NT2/D1 (cell line): ENCODE data around the gene ME1.

Source experiments
- DNase-seq: peaks from one replicate; pipeline ENCODE4 v3.0.0-alpha.2; 2011; ENCODE audit warnings: low read depth, low spot score
- H3K27me3 ChIP-seq: 2 replicates; pipeline ENCODE4 v1.6.0; 2011; ENCODE audit warnings: mild to moderate bottlenecking; ENCODE audit not compliant: insufficient read length, insufficient read depth
- H3K36me3 ChIP-seq: 2 replicates; pipeline ENCODE4 v1.6.1; 2011; ENCODE audit warnings: mild to moderate bottlenecking, low read length, mixed read lengths; ENCODE audit not compliant: insufficient read depth, insufficient read length
- H3K4me1 ChIP-seq: 2 replicates; pipeline ENCODE4 v1.5.1; 2011; ENCODE audit not compliant: insufficient read depth, insufficient read length
- H3K4me3 ChIP-seq: 2 replicates; pipeline ENCODE4 v1.5.1; 2011; ENCODE audit warnings: low read depth; ENCODE audit not compliant: insufficient read length
- H3K9ac ChIP-seq: 2 replicates; pipeline ENCODE4 v1.6.0; 2011; ENCODE audit warnings: low read depth; ENCODE audit not compliant: insufficient read length
- H3K9me3 ChIP-seq: 2 replicates; pipeline ENCODE4 v1.5.1; 2011; ENCODE audit warnings: mild to moderate bottlenecking, low read length; ENCODE audit not compliant: insufficient read depth
- SUZ12 ChIP-seq: IDR thresholded peaks from 2 replicates; pipeline ENCODE4 v1.6.1; 2011; ENCODE audit not compliant: insufficient read length, insufficient read depth; ENCODE audit errors: extremely low read depth
- YY1 ChIP-seq: IDR thresholded peaks from 2 replicates; pipeline ENCODE4 v1.6.1; 2011; ENCODE audit not compliant: insufficient read length, insufficient read depth
- ZNF274 ChIP-seq: IDR thresholded peaks from 2 replicates; pipeline ENCODE4 v1.6.1; 2011; ENCODE audit warnings: mild to moderate bottlenecking, low read depth, low read length

ME1 gene

GRCh38 chr6:83443516-83443915, 12.7 kb upstream of the ME1 start:
- no peak overlapping the region for H3K9ac ChIP-seq
- no peak for DNase-seq
- H3K27me3 ChIP-seq: no peaks in the 10 kb centered on the region
- H3K4me3 ChIP-seq: no peak overlapping the region
- no peaks in the 10 kb centered on the region for H3K36me3 ChIP-seq
- H3K9me3 ChIP-seq: no peaks in the 10 kb centered on the region
- no peak for TF ChIP-seq YY1
- H3K4me1 ChIP-seq: no peaks in the 10 kb centered on the region

GRCh38 chr6:83442752-83443151, 11.9 kb upstream of the ME1 start:
- TF ChIP-seq YY1 (no peak), ZNF274 (no peak), SUZ12 (no peak)
- Histone ChIP-seq H3K9me3 (no peaks in the 10 kb centered on the region), H3K9ac (no peak overlapping the region), H3K4me3 (no peak overlapping the region), H3K36me3 (no peaks in the 10 kb centered on the region), H3K4me1 (no peaks in the 10 kb centered on the region), H3K27me3 (no peaks in the 10 kb centered on the region)
- DNase-seq: no peak

GRCh38 chr6:83439201-83439600, 8.3 kb upstream of the ME1 start:
- Histone ChIP-seq H3K9ac (no peak overlapping the region), H3K27me3 (no peaks in the 10 kb centered on the region), H3K36me3 (no peaks in the 10 kb centered on the region), H3K4me1 (no peaks in the 10 kb centered on the region), H3K4me3 (no peak overlapping the region), H3K9me3 (no peaks in the 10 kb centered on the region)
- TF ChIP-seq SUZ12 (no peak), ZNF274 (no peak), YY1 (no peak)
- no peak for DNase-seq

DNA sequence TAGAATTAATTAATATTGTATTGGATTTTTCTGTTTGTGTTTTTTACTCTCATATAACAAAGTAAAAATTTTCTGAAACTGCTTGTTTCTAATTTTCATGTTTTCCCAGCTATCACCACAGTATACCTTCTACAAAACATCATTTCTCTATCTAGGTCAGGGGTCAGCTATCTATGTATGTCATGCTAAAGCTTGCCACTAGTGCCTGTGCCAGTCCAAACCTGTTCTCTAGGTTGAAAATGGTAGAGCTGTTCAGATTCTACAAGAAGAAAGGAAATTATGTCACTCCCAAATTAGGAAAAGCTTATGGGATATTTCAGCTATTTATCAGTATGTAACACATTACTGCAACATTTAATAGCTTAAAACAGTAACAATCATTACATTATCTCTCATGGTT, 5.8 kb upstream of the ME1 start:
- H3K4me1 ChIP-seq: no peaks in the 10 kb centered on the region
- no peaks in the 10 kb centered on the region for H3K36me3 ChIP-seq
- no peak overlapping the region for H3K4me3 ChIP-seq
- no peaks in the 10 kb centered on the region for H3K27me3 ChIP-seq
- no peak for TF ChIP-seq SUZ12
- DNase-seq: no peak
- H3K9ac ChIP-seq: no peak overlapping the region
- H3K9me3 ChIP-seq: no peaks in the 10 kb centered on the region

DNA sequence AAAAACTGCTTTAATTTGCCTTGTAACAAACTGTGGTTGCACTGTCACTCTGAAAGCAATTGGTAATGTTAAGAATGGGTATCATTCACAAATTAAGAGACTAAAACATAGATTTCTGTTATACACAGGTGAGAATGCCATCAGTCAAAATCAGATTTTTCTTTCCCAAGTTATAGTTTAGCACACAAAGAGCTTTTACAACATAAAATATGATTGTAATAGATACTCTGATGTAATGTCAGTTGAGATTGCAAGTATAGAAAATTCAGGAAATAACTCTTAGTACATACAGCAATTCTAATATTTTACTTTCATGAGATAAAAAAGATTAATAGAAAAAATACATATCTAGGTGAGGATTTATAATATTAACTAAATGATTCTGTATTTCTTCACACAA, 2.3 kb upstream of the ME1 start:
- no peak overlapping the region for H3K9ac ChIP-seq
- DNase-seq: no peak
- H3K9me3 ChIP-seq: no peaks in the 10 kb centered on the region
- no peak overlapping the region for H3K4me3 ChIP-seq
- TF ChIP-seq YY1 (no peak), SUZ12 (no peak), ZNF274 (no peak)
- H3K4me1 ChIP-seq: no peaks in the 10 kb centered on the region
- no peaks in the 10 kb centered on the region for H3K36me3 ChIP-seq
- H3K27me3 ChIP-seq: no peaks in the 10 kb centered on the region

DNA sequence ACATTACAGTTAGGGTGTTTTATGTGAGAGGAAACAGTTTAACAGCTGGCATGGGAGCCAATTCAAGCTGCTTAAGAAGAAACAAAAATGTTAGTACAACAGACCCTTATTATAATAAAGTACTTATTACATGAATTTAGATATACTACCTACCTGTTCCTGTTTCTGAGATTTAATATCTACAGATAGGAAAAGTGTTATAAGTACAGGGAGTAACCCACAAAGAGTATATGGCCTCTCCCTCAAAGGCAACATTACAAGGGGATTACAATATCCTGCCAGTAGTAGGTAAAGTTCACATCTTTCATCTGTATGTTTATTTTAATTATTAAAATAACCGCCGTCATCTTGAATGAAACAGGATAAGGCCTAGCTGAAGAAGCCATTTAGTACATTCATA, 1.8 kb upstream of the ME1 start:
- TF ChIP-seq SUZ12 (no peak), ZNF274 (no peak), YY1 (no peak)
- Histone ChIP-seq H3K4me1 (no peaks in the 10 kb centered on the region), H3K36me3 (no peaks in the 10 kb centered on the region), H3K9ac (no peak overlapping the region), H3K27me3 (no peaks in the 10 kb centered on the region), H3K9me3 (no peaks in the 10 kb centered on the region), H3K4me3 (no peak overlapping the region)
- no peak for DNase-seq

GRCh38 chr6:83431545-83432155, 799 bp upstream of the ME1 start:
- no peaks in the 10 kb centered on the region for H3K9me3 ChIP-seq
- no peak for DNase-seq
- H3K27me3 ChIP-seq: no peaks in the 10 kb centered on the region
- no peak overlapping the region for H3K4me3 ChIP-seq
- no peak for TF ChIP-seq ZNF274
- TF ChIP-seq SUZ12: no peak
- no peak for TF ChIP-seq YY1
- no peak overlapping the region for H3K9ac ChIP-seq
- no peaks in the 10 kb centered on the region for H3K36me3 ChIP-seq
- no peaks in the 10 kb centered on the region for H3K4me1 ChIP-seq
